GM12878 (cell line): Measurements from ENCODE around the gene ERVFRD-1. TPM values are rescaled to one million over a fixed set of nuclear protein-coding genes. Genes with fewer than 3 reads are reported as not detected.
A peak's percentile ranks its signal among the peaks of the same experiment; 100 is the strongest.

Source experiments
- CHD2 ChIP-seq: IDR thresholded peaks from 2 replicates; pipeline ENCODE4 v1.6.1; 2011; ENCODE audit warnings: low read depth, low read length, improper control_type of control experiment, borderline replicate concordance
- CTCF ChIP-seq, 3 experiments: IDR thresholded peaks in 2 of 3; conservative IDR thresholded peaks in 1 of 3; 2 replicates each; pipeline ENCODE4 v1.5.1; 2011; ENCODE audit warnings: low read depth in 3 of 3, low read length in 3 of 3, mild to moderate bottlenecking in 3 of 3, control low read depth in 2 of 3, moderate library complexity in 2 of 3, inconsistent platforms in 1 of 3, mixed read lengths in 1 of 3; ENCODE audit not compliant: control insufficient read depth in 2 of 3, insufficient read depth in 1 of 3; ENCODE audit errors: extremely low read depth in 1 of 3
- E2F8 ChIP-seq: fragments of 450-650 bp; IDR thresholded peaks from 2 replicates; pipeline ENCODE4 v1.6.1; 2018; ENCODE audit warnings: mild to moderate bottlenecking, low read depth, moderate library complexity; ENCODE audit not compliant: partially characterized antibody
- HDAC6 ChIP-seq: fragments of 200-600 bp; sonication (generic); IDR thresholded peaks from one replicate; pipeline ENCODE4 v1.8.0; 2017; ENCODE audit warnings: antibody characterized with exemption; ENCODE audit not compliant: unreplicated experiment
- IRF5 ChIP-seq: fragments of 450-650 bp; IDR thresholded peaks from 2 replicates; pipeline ENCODE4 v1.6.1; 2017; ENCODE audit warnings: borderline replicate concordance
- KLF5 ChIP-seq: fragments of 450-650 bp; IDR thresholded peaks from 2 replicates; pipeline ENCODE4 v1.6.1; 2014; ENCODE audit warnings: mild to moderate bottlenecking; ENCODE audit not compliant: partially characterized antibody
- NR2C1 ChIP-seq: fragments of 450-650 bp; IDR thresholded peaks from 2 replicates; pipeline ENCODE4 v1.6.1; 2017; ENCODE audit warnings: antibody characterized with exemption, mild to moderate bottlenecking, moderate library complexity
- NR2F1 ChIP-seq: fragments of 450-650 bp; conservative IDR thresholded peaks from 2 replicates; pipeline ENCODE4 v1.6.1; 2017; ENCODE audit warnings: mild to moderate bottlenecking
- POU2F2 ChIP-seq: IDR thresholded peaks from 3 replicates; pipeline ENCODE4 v1.6.1; 2011; ENCODE audit warnings: low read depth, mild to moderate bottlenecking, low read length, borderline replicate concordance
- SIX5 ChIP-seq: IDR thresholded peaks from 2 replicates; pipeline ENCODE4 v1.6.1; 2011; ENCODE audit warnings: mild to moderate bottlenecking, low read depth, low read length, moderate library complexity; ENCODE audit not compliant: severe bottlenecking
- SMAD1 ChIP-seq: fragments of 450-650 bp; IDR thresholded peaks from 2 replicates; pipeline ENCODE4 v1.6.1; 2018; ENCODE audit warnings: mild to moderate bottlenecking, low read depth; ENCODE audit not compliant: partially characterized antibody
- SMARCA5 ChIP-seq: fragments of 450-650 bp; IDR thresholded peaks from 2 replicates; pipeline ENCODE4 v1.6.1; 2017; ENCODE audit warnings: mild to moderate bottlenecking
- TCF3 ChIP-seq: IDR thresholded peaks from 2 replicates; pipeline ENCODE4 v1.6.1; 2012; ENCODE audit warnings: low read depth, mild to moderate bottlenecking, low read length, borderline replicate concordance; ENCODE audit not compliant: insufficient read depth
- USF1 ChIP-seq: IDR thresholded peaks from 2 replicates; pipeline ENCODE4 v1.6.1; 2011; ENCODE audit warnings: borderline replicate concordance, low read depth, mild to moderate bottlenecking, moderate library complexity, mixed read lengths, low read length; ENCODE audit not compliant: insufficient read depth; ENCODE audit errors: extremely low read length
- ZNF687 ChIP-seq: fragments of 450-650 bp; IDR thresholded peaks from 2 replicates; pipeline ENCODE4 v1.6.1; 2017; ENCODE audit warnings: mild to moderate bottlenecking, moderate library complexity
- polyA plus RNA-seq, 11 experiments: library from polyadenylated mRNA; depleted of rRNA in 4 of 11; unstranded in 6 of 11; stranded (reverse) in 5 of 11; fragments of >200 nt; fragmentation: Nextera tagmentation in 4 of 11; fragmentation: Illumina TruSeq in 1 of 11; extraction: Ambion mirVana in 4 of 11; extraction: Trizol in 1 of 11; gene quantifications; 1 replicate in 1 of 11; 2 replicates in 10 of 11; pipeline versions ENCODE4 v1.2.1 to v1.2.3, GENCODE V29; 2011 to 2016; ENCODE audit warnings: inconsistent platforms in 2 of 11, missing spikeins in 2 of 11, low read depth in 1 of 11
- total RNA-seq, 4 experiments: library from RNA; depleted of rRNA in 3 of 4; stranded (reverse); fragments of >200 nt in 3 of 4; fragmentation: Illumina TruSeq in 1 of 4; extraction: Trizol in 1 of 4; gene quantifications; 2 replicates each; pipeline versions ENCODE4 v1.2.1 to v1.2.3, GENCODE V29; 2013 to 2021

The ERVFRD-1 gene
- total and polyA plus RNA-seq, 10 of the 15 experiments (the other 5 are each of a cell fraction or from before 2014, with no cell fraction given) = 0.03 to 0.11 (median 0.07) TPM; not detected in 7

- TF ChIP-seq CHD2 (no peak), NR2F1 (peak; percentile 85), SMAD1 (no peak), NR2C1 (peak; percentile 51; the same call in 1 of the 2 replicates), SIX5 (no peak), POU2F2 (peak; percentile 58; the same call in 1 of the 3 replicates), HDAC6 (no peak), CTCF (IDR thresholded peaks at IDR 0.05 in 2 of 3, conservative IDR thresholded peaks at IDR 0.05 in 1 of 3; ENCODE audit: control insufficient read depth in 2 of 3, extremely low read depth in 1 of 3, insufficient read depth in 1 of 3, low read depth in 3 of 3, low read length in 3 of 3) (peak; percentile 93 to 97 (median 95)), ZNF687 (no peak), TCF3 (no peak), KLF5 (no peak), SMARCA5 (peak; percentile 44; the same call in 1 of the 2 replicates), USF1 (no peak), E2F8 (no peak), IRF5 (no peak)
These were observed 32.9 kb upstream of the ERVFRD-1 start (continued) for GRCh38 chr6:11144393-11144851.
